OCI-LY7 (cell line): ENCODE data around the gene S100A3.

ENCODE experiments used
- CTCF ChIP-seq: fragments of 200-600 bp; sonication (generic); conservative IDR thresholded peaks from 2 replicates; pipeline ENCODE4 v1.5.1; 2014; ENCODE audit warnings: mild to moderate bottlenecking, antibody characterized with exemption, low read length, moderate library complexity, mixed read lengths
- EZH2phosphoT487 ChIP-seq: fragments of 200-600 bp; sonication (generic); IDR thresholded peaks from 2 replicates; pipeline ENCODE4 v1.6.1; 2018; ENCODE audit warnings: low read depth, borderline replicate concordance, mild to moderate bottlenecking, mixed run types, antibody characterized with exemption, low read length, moderate library complexity, mixed read lengths

- TF ChIP-seq CTCF (no peak), EZH2phosphoT487 (no peak)
Observed at GRCh38 chr1:153583976-153584375, 34.9 kb upstream of the S100A3 start.
